ENCODE results near the gene OLA1. TPM values are rescaled to one million over a fixed set of nuclear protein-coding genes. Genes with fewer than 3 reads are reported as not detected.

OLA1 gene
- total RNA-seq, 2 donors from 2014 or later = 43.8 to 56.7 TPM

DNA sequence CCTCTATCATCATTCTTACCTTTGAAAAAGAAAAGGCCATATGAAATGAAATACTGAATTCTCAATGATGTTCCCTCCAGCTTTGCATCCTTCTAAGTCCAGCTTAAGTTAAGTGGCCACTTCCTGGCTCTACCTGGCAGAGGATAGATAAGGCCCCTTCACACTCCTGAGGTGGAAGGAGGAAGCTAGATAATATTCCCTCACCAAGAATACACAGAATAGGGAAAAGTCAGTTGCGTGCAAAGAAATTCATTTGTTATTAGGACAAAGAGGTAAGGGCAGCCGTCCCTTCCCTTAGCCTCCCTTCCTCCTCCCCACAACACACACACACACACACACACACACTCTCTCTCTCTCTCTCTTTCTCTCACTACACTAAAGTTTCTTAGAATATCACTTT lies 37.5 kb downstream of the OLA1 start:
- H3K27me3 ChIP-seq = no peaks in the 10 kb centered on the region
- no peak overlapping the region for H3K27ac ChIP-seq
- TF ChIP-seq, protein P1, sequence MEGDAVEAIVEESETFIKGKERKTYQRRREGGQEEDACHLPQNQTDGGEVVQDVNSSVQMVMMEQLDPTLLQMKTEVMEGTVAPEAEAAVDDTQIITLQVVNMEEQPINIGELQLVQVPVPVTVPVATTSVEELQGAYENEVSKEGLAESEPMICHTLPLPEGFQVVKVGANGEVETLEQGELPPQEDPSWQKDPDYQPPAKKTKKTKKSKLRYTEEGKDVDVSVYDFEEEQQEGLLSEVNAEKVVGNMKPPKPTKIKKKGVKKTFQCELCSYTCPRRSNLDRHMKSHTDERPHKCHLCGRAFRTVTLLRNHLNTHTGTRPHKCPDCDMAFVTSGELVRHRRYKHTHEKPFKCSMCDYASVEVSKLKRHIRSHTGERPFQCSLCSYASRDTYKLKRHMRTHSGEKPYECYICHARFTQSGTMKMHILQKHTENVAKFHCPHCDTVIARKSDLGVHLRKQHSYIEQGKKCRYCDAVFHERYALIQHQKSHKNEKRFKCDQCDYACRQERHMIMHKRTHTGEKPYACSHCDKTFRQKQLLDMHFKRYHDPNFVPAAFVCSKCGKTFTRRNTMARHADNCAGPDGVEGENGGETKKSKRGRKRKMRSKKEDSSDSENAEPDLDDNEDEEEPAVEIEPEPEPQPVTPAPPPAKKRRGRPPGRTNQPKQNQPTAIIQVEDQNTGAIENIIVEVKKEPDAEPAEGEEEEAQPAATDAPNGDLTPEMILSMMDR (IDR thresholded peaks at IDR 0.05) = no peak
- no peak for DNase-seq (ENCODE audit: low spot score)
- H3K4me3 ChIP-seq = no peak overlapping the region
- H3K4me1 ChIP-seq = no peaks in the 10 kb centered on the region
- no peaks in the 10 kb centered on the region for H3K36me3 ChIP-seq
- no peaks in the 10 kb centered on the region for H3K9me3 ChIP-seq

DNA sequence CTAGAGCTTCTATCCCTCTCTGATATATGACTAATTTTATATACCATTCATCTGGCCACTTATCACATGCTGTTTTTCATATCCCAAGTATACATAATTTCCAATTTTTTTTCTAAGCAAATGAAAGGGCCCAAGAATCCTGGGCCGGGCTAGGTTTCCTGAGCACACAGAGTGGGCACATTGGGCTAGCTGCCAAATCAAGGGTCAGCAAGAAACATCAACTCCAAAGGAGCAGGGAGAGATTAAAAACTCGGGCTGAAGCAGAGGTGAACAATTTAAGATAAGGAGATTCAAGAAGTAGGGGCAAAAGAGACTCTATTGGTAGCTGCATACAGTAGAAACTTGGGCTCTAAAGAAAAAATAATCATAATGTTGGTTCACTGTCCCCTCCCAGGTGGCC lies 39.0 kb downstream of the OLA1 start:
- no peaks in the 10 kb centered on the region for H3K4me1 ChIP-seq
- TF ChIP-seq, protein P1 (IDR thresholded peaks at IDR 0.05) = no peak
- no peak overlapping the region for H3K4me3 ChIP-seq
- H3K27me3 ChIP-seq = no peaks in the 10 kb centered on the region
- H3K36me3 ChIP-seq = no peaks in the 10 kb centered on the region
- H3K9me3 ChIP-seq = no peaks in the 10 kb centered on the region
- no peak for DNase-seq (ENCODE audit: low spot score)
- H3K27ac ChIP-seq = no peak overlapping the region

- no peak for DNase-seq (ENCODE audit: low spot score)
- Histone ChIP-seq H3K27me3 (no peaks in the 10 kb centered on the region), H3K9me3 (no peaks in the 10 kb centered on the region), H3K4me1 (no peaks in the 10 kb centered on the region), H3K27ac (no peak overlapping the region), H3K4me3 (no peak overlapping the region), H3K36me3 (no peaks in the 10 kb centered on the region)
- TF ChIP-seq, protein P1 (IDR thresholded peaks at IDR 0.05) = no peak
These were observed 40.3 kb downstream of the OLA1 start for GRCh38 chr2:174208026-174208425.

GRCh38 chr2:174205562-174205961 lies 42.8 kb downstream of the OLA1 start:
- TF ChIP-seq, protein P1 (IDR thresholded peaks at IDR 0.05) = no peak
- H3K4me1 ChIP-seq = no peaks in the 10 kb centered on the region
- H3K4me3 ChIP-seq = no peak overlapping the region
- H3K27ac ChIP-seq = no peak overlapping the region
- no peaks in the 10 kb centered on the region for H3K27me3 ChIP-seq
- H3K36me3 ChIP-seq = no peaks in the 10 kb centered on the region
- H3K9me3 ChIP-seq = no peaks in the 10 kb centered on the region
- no peak for DNase-seq (ENCODE audit: low spot score)

DNA sequence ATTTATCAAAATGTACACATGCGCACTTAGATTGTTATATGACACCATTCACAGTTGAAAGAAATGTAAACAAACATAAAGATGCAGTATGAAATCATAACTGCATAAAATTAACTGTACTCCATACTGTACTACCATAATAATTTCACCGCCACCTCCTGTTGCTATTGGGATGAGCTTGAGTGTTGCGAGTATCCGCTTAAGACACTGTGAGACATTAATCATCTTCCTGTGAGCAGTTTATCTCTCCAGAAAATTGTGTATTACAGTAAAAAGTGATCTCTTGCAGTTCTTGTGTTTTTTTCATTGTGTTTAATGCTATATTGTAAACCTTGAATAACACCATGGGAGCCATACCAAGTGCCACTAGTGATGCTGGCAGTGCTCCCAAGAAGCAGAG lies 46.1 kb downstream of the OLA1 start:
- no peak overlapping the region for H3K27ac ChIP-seq
- DNase-seq (ENCODE audit: low spot score) = no peak
- no peaks in the 10 kb centered on the region for H3K27me3 ChIP-seq
- no peaks in the 10 kb centered on the region for H3K9me3 ChIP-seq
- no peaks in the 10 kb centered on the region for H3K36me3 ChIP-seq
- H3K4me1 ChIP-seq = no peaks in the 10 kb centered on the region
- TF ChIP-seq, protein P1 (IDR thresholded peaks at IDR 0.05) = no peak
- H3K4me3 ChIP-seq = no peak overlapping the region

DNA sequence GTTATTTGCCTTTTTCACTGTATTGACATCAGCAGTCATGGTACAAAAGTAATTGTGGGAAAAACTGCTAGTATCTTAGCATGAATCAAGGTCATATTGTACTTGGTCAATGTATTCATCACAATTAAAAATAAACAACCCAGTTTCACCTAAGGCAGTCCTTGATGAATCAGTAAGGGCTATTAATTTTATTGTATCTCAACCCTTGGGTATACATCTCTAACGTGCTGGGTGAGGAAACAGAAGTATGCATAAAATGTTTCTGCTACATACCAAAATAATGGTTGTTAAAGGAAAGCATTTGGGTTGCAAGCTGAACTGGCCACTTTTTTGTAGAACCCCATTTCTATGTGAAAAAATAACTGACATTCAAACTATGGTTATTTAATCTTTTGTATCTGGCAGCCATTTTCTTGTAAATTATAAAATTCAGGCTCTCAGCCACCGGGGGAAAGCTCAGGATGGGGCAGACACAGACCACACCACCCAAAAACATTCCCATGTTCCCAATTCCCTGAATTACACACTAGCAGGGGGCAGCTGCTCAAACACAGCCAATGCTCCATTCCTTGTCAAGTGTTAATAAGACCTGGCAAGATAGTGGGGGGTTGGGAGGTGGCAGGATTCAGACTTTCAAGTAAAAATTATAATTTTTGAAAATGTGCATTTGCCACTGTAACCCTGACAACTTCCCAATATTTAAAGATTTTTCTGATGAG lies 49.3 kb downstream of the OLA1 start:
- Histone ChIP-seq H3K27ac (no peak overlapping the region), H3K4me3 (no peak overlapping the region), H3K9me3 (no peaks in the 10 kb centered on the region), H3K4me1 (no peaks in the 10 kb centered on the region), H3K36me3 (no peaks in the 10 kb centered on the region), H3K27me3 (no peaks in the 10 kb centered on the region)
- TF ChIP-seq, protein P1 (IDR thresholded peaks at IDR 0.05) = no peak
- no peak for DNase-seq (ENCODE audit: low spot score)

Measured in right atrium auricular region (tissue), 2 donors.